Pancreas (tissue), 10 donors: ENCODE data around the gene ABTB1. TPM values are rescaled to one million over a fixed set of nuclear protein-coding genes. Genes with fewer than 3 reads are reported as not detected.
A peak's percentile ranks its signal among the peaks of the same experiment; 100 is the strongest.
"Not testable (repeated sequence)": the region's sequence is repeated elsewhere in the genome, so short reads cannot be mapped to it uniquely, and the experiment has no call there.

ENCODE experiments used
- ATAC-seq, 4 donors: fragments of 200-7000 bp; cut with Tn5 transposase; one replicate each; pipeline versions ENCODE4 v1.8.0 to v1.9.1; 2020; ENCODE audit warnings: mild to moderate bottlenecking in 4 of 4, moderate library complexity in 4 of 4
- DNase-seq, 6 donors: peaks; one replicate each; pipeline ENCODE4 v3.0.0-alpha.2; 2020
- FAIRE-seq: peaks from 2 replicates; lab custom pipeline; 2012; peaks lifted over from hg19 to GRCh38; lab: Jason Lieb, UNC
- H3K27ac ChIP-seq, 4 donors: fragments of 200-600 bp; sonication (generic); 1 replicate in 3 of 4; 2 replicates in 1 of 4; pipeline versions ENCODE4 v1.5.0 to v1.8.0; 2020
- H3K27me3 ChIP-seq, 4 donors: fragments of 200-600 bp; one replicate each; pipeline ENCODE4 v1.8.0; 2021
- H3K36me3 ChIP-seq, 3 donors: fragments of 200-600 bp; sonication (generic) in 1 of 3; one replicate each; pipeline versions ENCODE4 v1.5.0 to v1.8.0; 2020 to 2021
- H3K4me1 ChIP-seq, 3 donors: fragments of 200-600 bp; one replicate each; pipeline ENCODE4 v1.8.0; 2021
- H3K4me3 ChIP-seq, 4 donors: fragments of 200-600 bp; sonication (generic) in 2 of 4; one replicate each; pipeline versions ENCODE4 v1.5.0 to v1.8.0; 2020 to 2021
- H3K9me3 ChIP-seq, 4 donors: fragments of 200-600 bp; one replicate each; pipeline ENCODE4 v1.8.0; 2021
- CTCF ChIP-seq, 4 donors: fragments of 200-600 bp; sonication (generic) in 3 of 4; IDR thresholded peaks; one replicate each; pipeline versions ENCODE4 v1.5.0 to v1.8.0; 2021; ENCODE audit warnings: antibody characterized with exemption in 4 of 4
- WGBS, 2 donors: extraction: QIAGEN DNeasy Blood & Tissue Kit; methylation state at CpG; one replicate each; pipeline ENCODE4 v1.1.7; 2013; 5-methylcytosine and 5-hydroxymethylcytosine counted together
- intact Hi-C, 3 donors: fragments of 100-400 bp; cut with DNase I; formaldehyde crosslinking; loops; one replicate each; pipeline versions ENCODE4 v1.11.1 to v1.14.2; 2022
- polyA plus RNA-seq, 2 donors: library from polyadenylated mRNA; stranded (reverse); fragments of 200-250 nt; gene quantifications; one replicate each; pipeline ENCODE4 v1.2.3, GENCODE V29; 2013
- total RNA-seq, 6 donors: library from RNA; stranded (reverse); fragmentation: NEBNext Ultra II Directional in 4 of 6; extraction: Animal tissue kit (Norgen Biotek cat#: 25700) in 4 of 6; gene quantifications; one replicate each; pipeline versions ENCODE4 v1.2.1 to v1.2.4, GENCODE V29; 2021 to 2023
- donor health status: healthy with polysubstance abuse.
- donor health status: DM: no; HTN: no; CAD: no; lungs with moderate emphysema.
- donor health status: DM: no; HTN: no; CAD: no.
- donor health status: control.
- donor health status: control.
- donor health status: Bipolar disorder and iron deficiency.
- donor health status: DM: yes; HTN: yes; CAD: no.
- donor health status: DM: no; HTN: no; CAD: no.
- donor health status: DM: no; HTN: no; CAD: no.
- donor health status: DM: yes; HTN: yes; CAD: no.

ABTB1 gene
- total and polyA plus RNA-seq, 8 donors, result 7.6 to 60.7 (median 17.2) TPM

DNA sequence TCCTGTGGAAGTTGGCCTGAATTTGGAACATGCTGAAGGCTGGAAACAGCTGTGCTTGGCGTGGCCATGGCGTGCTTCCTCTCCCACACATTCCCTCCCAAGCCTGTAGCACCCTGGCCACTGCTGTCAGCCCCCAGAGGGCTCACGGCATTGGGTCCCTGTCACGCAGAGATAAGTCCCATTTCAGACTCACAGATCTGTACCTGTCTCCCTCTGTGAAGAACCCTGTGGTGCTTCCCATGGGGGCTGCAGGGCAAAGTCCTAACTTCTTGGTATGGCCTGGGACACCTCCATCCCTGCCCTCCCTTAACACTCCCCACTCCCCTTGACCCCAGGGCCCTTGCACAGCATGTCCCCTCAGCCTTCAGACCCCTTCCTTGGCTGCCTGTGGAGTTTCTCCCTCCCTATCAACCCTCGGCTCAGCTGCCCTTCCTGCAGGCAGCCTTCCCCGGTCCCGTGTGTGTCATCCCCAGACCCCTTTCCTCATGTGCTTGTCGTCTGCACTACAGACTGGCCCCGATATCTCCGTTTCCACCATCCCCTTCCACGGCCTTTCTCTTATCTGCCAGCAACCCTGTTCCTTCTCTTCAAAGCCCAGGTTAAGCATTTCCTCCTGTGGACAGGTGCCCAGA lies 28.6 kb downstream of the ABTB1 start:
- Histone ChIP-seq H3K36me3 (no peaks in the 10 kb centered on the region), H3K4me3 (no peak overlapping the region), H3K27me3 (no peaks in the 10 kb centered on the region), H3K27ac (no peak overlapping the region), H3K9me3 (no peaks in the 10 kb centered on the region), H3K4me1 (peaks cover 14 to 26% (median 19%) of the 10 kb centered on the region in 3 donors)
- DNase-seq (peak in 2 of 6 donors; percentile 22 to 38), ATAC-seq (no peak), FAIRE-seq (no peak)
- no peak for TF ChIP-seq CTCF (IDR thresholded peaks at IDR 0.05)
- 79 to 85% methylated on average over 11 of the region's 11 CpGs for WGBS, 2 donors
- intact Hi-C loops, result no loop called here

GRCh38 chr3:127702151-127702578 lies 29.4 kb downstream of the ABTB1 start:
- Histone ChIP-seq H3K4me1 (peaks cover 9 to 20% (median 19%) of the 10 kb centered on the region in 3 donors), H3K36me3 (no peaks in the 10 kb centered on the region), H3K9me3 (no peaks in the 10 kb centered on the region), H3K4me3 (no peak overlapping the region), H3K27me3 (no peaks in the 10 kb centered on the region), H3K27ac (no peak overlapping the region)
- 53 to 60% methylated on average over 4 of the region's 4 CpGs for WGBS, 2 donors
- intact Hi-C loops, result no loop called here
- FAIRE-seq, result no peak
- no peak for TF ChIP-seq CTCF (IDR thresholded peaks at IDR 0.05)
- DNase-seq, result peak in 1 of 6 donors; percentile 44
- ATAC-seq, result no peak

GRCh38 chr3:127704840-127705239 lies 32.1 kb downstream of the ABTB1 start:
- H3K36me3 ChIP-seq, ATAC-seq, DNase-seq, H3K4me3 ChIP-seq, H3K9me3 ChIP-seq, H3K27ac ChIP-seq, intact Hi-C loops, H3K27me3 ChIP-seq, H3K4me1 ChIP-seq, FAIRE-seq: not testable (repeated sequence)
- 75 to 87% methylated on average over 4 of the region's 4 CpGs for WGBS, 2 donors

DNA sequence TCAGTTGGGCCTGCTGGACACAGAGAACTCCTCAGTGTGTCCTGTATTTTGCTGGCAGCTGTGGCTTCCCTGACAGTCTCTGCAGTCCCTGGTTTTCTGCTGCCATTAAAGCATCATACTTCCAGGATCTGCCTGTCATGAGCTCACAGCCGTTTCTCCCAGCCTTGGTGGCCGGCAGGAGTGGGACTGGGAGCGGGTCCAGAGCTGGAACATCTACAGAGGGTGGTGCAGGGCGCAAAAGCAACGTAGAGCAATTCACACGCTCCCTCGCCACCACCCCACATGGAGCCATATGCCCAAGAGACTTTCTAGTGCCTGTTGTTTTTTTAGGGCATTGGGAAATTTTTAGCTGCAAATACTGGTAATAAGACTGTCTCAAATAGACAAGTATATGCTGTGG lies 33.6 kb downstream of the ABTB1 start:
- H3K4me3 ChIP-seq, result no peak overlapping the region
- FAIRE-seq, result no peak
- no peak overlapping the region for H3K27ac ChIP-seq
- intact Hi-C loops, result no loop called here
- no peaks in the 10 kb centered on the region for H3K36me3 ChIP-seq
- DNase-seq, result peak in 1 of 6 donors; percentile 38
- no peak for TF ChIP-seq CTCF (IDR thresholded peaks at IDR 0.05)
- H3K4me1 ChIP-seq, result no peaks in the 10 kb centered on the region
- no peaks in the 10 kb centered on the region for H3K9me3 ChIP-seq
- WGBS, 2 donors, result 73 to 74% methylated on average over 7 of the region's 7 CpGs
- H3K27me3 ChIP-seq, result no peaks in the 10 kb centered on the region
- ATAC-seq, result no peak

DNA sequence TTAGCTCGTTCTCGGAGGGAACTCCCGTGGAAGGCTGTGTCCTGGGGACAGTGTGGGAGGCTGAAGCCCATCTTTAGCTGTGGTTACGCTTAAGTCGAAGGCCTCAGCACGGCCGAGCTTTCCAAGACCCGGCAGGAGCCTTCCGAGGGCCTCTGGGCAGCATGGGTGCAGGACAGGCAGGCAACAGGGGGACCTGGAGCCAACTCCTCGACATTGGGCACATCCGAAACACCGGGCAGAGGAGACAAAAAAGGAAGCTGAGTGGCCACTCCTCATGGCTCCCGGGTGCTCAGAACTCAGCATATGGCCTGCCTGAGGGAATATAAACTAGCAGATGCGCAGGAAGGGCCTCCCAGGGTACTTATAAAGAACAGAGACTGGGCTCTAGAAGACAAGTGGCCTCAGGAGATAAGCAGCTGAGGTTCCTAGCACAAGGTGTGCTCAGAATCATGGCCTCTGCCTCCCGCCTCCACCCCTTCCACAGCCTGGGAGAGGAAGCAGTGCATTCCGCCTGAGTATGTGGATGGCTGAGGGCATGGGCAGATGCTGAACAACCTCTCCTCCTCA lies 34.1 kb downstream of the ABTB1 start:
- DNase-seq (peak in 2 of 6 donors; percentile 41 to 48), FAIRE-seq (no peak)
- H3K27ac ChIP-seq, result no peak overlapping the region

More for the DNA sequence above, 34.1 kb downstream of the ABTB1 start:
- Histone ChIP-seq H3K36me3 (no peaks in the 10 kb centered on the region), H3K27me3 (no peaks in the 10 kb centered on the region), H3K4me3 (no peak overlapping the region), H3K9me3 (no peaks in the 10 kb centered on the region), H3K4me1 (no peaks in the 10 kb centered on the region)
- intact Hi-C loops, result no loop called here
- WGBS, 2 donors, result 73 to 86% methylated on average over 16 of the region's 16 CpGs
- ATAC-seq, result no peak
- TF ChIP-seq CTCF (IDR thresholded peaks at IDR 0.05), result no peak
